H9 (cell line): Measurements from ENCODE around the gene GRAP2. TPM values are rescaled to one million over a fixed set of nuclear protein-coding genes. Genes with fewer than 3 reads are reported as not detected.

Source experiments
- DNase-seq: peaks from one replicate; pipeline ENCODE4 v3.0.0-alpha.2; 2017
- H2AFZ ChIP-seq: one replicate; pipeline ENCODE4 v1.6.1; 2013; ENCODE audit warnings: mild to moderate bottlenecking, low read length, control low read depth, moderate library complexity
- H2AK5ac ChIP-seq: 2 replicates; pipeline ENCODE4 v1.6.1; 2013; ENCODE audit warnings: low read length, control low read depth, mixed read lengths; ENCODE audit not compliant: insufficient read length
- H2BK120ac ChIP-seq: one replicate; pipeline ENCODE4 v1.6.1; 2013; ENCODE audit warnings: low read depth, mild to moderate bottlenecking, low read length, control low read depth, inconsistent platforms; ENCODE audit not compliant: poor library complexity, severe bottlenecking
- H2BK12ac ChIP-seq: 2 replicates; pipeline ENCODE4 v1.6.1; 2013; ENCODE audit warnings: low read length, control low read depth, mixed read lengths, low read depth; ENCODE audit not compliant: insufficient read length
- H2BK15ac ChIP-seq: 2 replicates; pipeline ENCODE4 v1.6.1; 2013; ENCODE audit warnings: low read depth, low read length, control low read depth
- H2BK20ac ChIP-seq: one replicate; pipeline ENCODE4 v1.6.1; 2013; ENCODE audit warnings: low read depth, mild to moderate bottlenecking, low read length, control low read depth, inconsistent platforms; ENCODE audit not compliant: poor library complexity, severe bottlenecking
- H2BK5ac ChIP-seq: 2 replicates; pipeline ENCODE4 v1.6.1; 2013; ENCODE audit warnings: low read length, control low read depth, mixed read lengths; ENCODE audit not compliant: insufficient read length
- H3K14ac ChIP-seq: 2 replicates; pipeline ENCODE4 v1.6.1; 2013; ENCODE audit warnings: low read length, control low read depth; ENCODE audit not compliant: insufficient read depth
- H3K18ac ChIP-seq: 2 replicates; pipeline ENCODE4 v1.6.1; 2013; ENCODE audit warnings: low read depth, mild to moderate bottlenecking, mixed read lengths, low read length, control low read depth; ENCODE audit not compliant: insufficient read length
- H3K23ac ChIP-seq: 2 replicates; pipeline ENCODE4 v1.6.1; 2013; ENCODE audit warnings: low read length, control low read depth, mixed read lengths, low read depth; ENCODE audit not compliant: insufficient read length
- H3K23me2 ChIP-seq: 2 replicates; pipeline ENCODE4 v1.6.1; 2013; ENCODE audit warnings: low read depth, mild to moderate bottlenecking, mixed read lengths, low read length, control low read depth; ENCODE audit not compliant: insufficient read length, poor library complexity, severe bottlenecking
- H3K27ac ChIP-seq: 2 replicates; pipeline ENCODE4 v1.5.1; 2013; ENCODE audit warnings: low read length, control low read depth, mixed read lengths, low read depth; ENCODE audit not compliant: insufficient read length
- H3K27me3 ChIP-seq: 2 replicates; pipeline ENCODE4 v1.6.1; 2013; ENCODE audit warnings: low read length, control low read depth, inconsistent platforms; ENCODE audit not compliant: insufficient read depth
- H3K4ac ChIP-seq: 2 replicates; pipeline ENCODE4 v1.6.1; 2013; ENCODE audit warnings: low read depth, mild to moderate bottlenecking, control low read depth, inconsistent platforms, low read length, moderate library complexity
- H3K4me1 ChIP-seq: 2 replicates; pipeline ENCODE4 v1.6.1; 2013; ENCODE audit warnings: low read length, control low read depth, inconsistent platforms; ENCODE audit not compliant: insufficient read depth
- H3K4me2 ChIP-seq: 2 replicates; pipeline ENCODE4 v1.6.1; 2013; ENCODE audit warnings: low read length, control low read depth, mixed read lengths; ENCODE audit not compliant: insufficient read length, insufficient read depth
- H3K56ac ChIP-seq: 2 replicates; pipeline ENCODE4 v1.6.1; 2013; ENCODE audit warnings: low read depth, mild to moderate bottlenecking, mixed read lengths, low read length, control low read depth; ENCODE audit not compliant: insufficient read length
- H3K79me1 ChIP-seq: 2 replicates; pipeline ENCODE4 v1.6.1; 2013; ENCODE audit warnings: low read depth, mild to moderate bottlenecking, moderate library complexity, low read length, control low read depth, inconsistent platforms; ENCODE audit not compliant: insufficient read depth, poor library complexity, severe bottlenecking
- H3K79me2 ChIP-seq: 2 replicates; pipeline ENCODE4 v1.6.1; 2013; ENCODE audit warnings: low read length, control low read depth, inconsistent platforms; ENCODE audit not compliant: insufficient read depth
- H3K9ac ChIP-seq: 2 replicates; pipeline ENCODE4 v1.6.1; 2013; ENCODE audit warnings: low read length, control low read depth, mixed read lengths; ENCODE audit not compliant: insufficient read length; ENCODE audit errors: extremely low read depth
- H3K9me3 ChIP-seq: one replicate; pipeline ENCODE4 v1.6.1; 2013; ENCODE audit warnings: low read depth, low read length, inconsistent platforms; ENCODE audit not compliant: control insufficient read depth
- H3T11ph ChIP-seq: one replicate; pipeline ENCODE4 v1.6.1; 2013; ENCODE audit warnings: mild to moderate bottlenecking, low read length, control low read depth, inconsistent platforms
- H4K20me1 ChIP-seq: one replicate; pipeline ENCODE4 v1.6.1; 2013; ENCODE audit not compliant: control insufficient read depth, insufficient read length, insufficient read depth
- H4K5ac ChIP-seq: 2 replicates; pipeline ENCODE4 v1.6.1; 2013; ENCODE audit warnings: low read depth, mild to moderate bottlenecking, mixed read lengths, low read length, control low read depth; ENCODE audit not compliant: insufficient read length
- H4K8ac ChIP-seq: replicated peaks from 2 replicates; pipeline ENCODE4 v1.6.1; 2013; ENCODE audit warnings: low read length, control low read depth, mixed read lengths, low read depth; ENCODE audit not compliant: insufficient read length
- H4K91ac ChIP-seq: 2 replicates; pipeline ENCODE4 v1.6.1; 2013; ENCODE audit warnings: low read depth, mild to moderate bottlenecking, moderate library complexity, mixed read lengths, low read length, control low read depth; ENCODE audit not compliant: insufficient read length
- H3K27ac Mint-ChIP-seq, 3 experiments: 2 replicates in 2 of 3; 3 replicates in 1 of 3; pipeline ENCODE4 v1.8.0; 2020 to 2021; ENCODE audit warnings: mixed read lengths in 3 of 3, mild to moderate bottlenecking in 1 of 3, moderate library complexity in 1 of 3
- H3K27me3 Mint-ChIP-seq: 2 replicates; pipeline ENCODE4 v1.8.0; 2021; ENCODE audit warnings: low read depth, mild to moderate bottlenecking, moderate library complexity, mixed read lengths
- H3K36me3 Mint-ChIP-seq, 3 experiments: 2 replicates in 2 of 3; 3 replicates in 1 of 3; pipeline ENCODE4 v1.8.0; 2020 to 2021; ENCODE audit warnings: low read depth in 3 of 3, mixed read lengths in 3 of 3; ENCODE audit not compliant: insufficient read depth in 1 of 3
- H3K4me1 Mint-ChIP-seq, 2 experiments: 2 replicates each; pipeline ENCODE4 v1.8.0; 2020; ENCODE audit warnings: mixed read lengths in 2 of 2
- H3K4me3 Mint-ChIP-seq, 2 experiments: 2 replicates in 1 of 2; 3 replicates in 1 of 2; pipeline ENCODE4 v1.8.0; 2020 to 2021; ENCODE audit warnings: mild to moderate bottlenecking in 2 of 2, mixed read lengths in 2 of 2, moderate library complexity in 1 of 2
- H3K9me3 Mint-ChIP-seq, 2 experiments: 2 replicates in 1 of 2; 3 replicates in 1 of 2; pipeline ENCODE4 v1.8.0; 2020; ENCODE audit warnings: mild to moderate bottlenecking in 2 of 2, mixed read lengths in 2 of 2, moderate library complexity in 1 of 2
- CTCF ChIP-seq: fragments of 200-600 bp; sonication (generic); conservative IDR thresholded peaks from 3 replicates; pipeline ENCODE4 v1.8.0; 2021; ENCODE audit warnings: antibody characterized with exemption, mild to moderate bottlenecking
- WGBS: extraction: QIAGEN DNeasy Blood & Tissue Kit; methylation state at CpG from one replicate; pipeline ENCODE4 v1.1.7; 2013; ENCODE audit warnings: missing lambda C conversion rate, low lambda C conversion rate, mixed read lengths; ENCODE audit not compliant: insufficient read length; ENCODE audit errors: extremely low coverage; 5-methylcytosine and 5-hydroxymethylcytosine counted together
- total RNA-seq: library from RNA; stranded (reverse); gene quantifications from 2 replicates; pipeline ENCODE4 v1.2.1, GENCODE V29; 2021

Gene GRAP2
- total RNA-seq, 1 experiment from 2014 or later = not detected

GRCh38 chr22:39932166-39932565 is 31.3 kb downstream of the GRAP2 start:
- Histone ChIP-seq H3K4ac (no peak overlapping the region), H4K8ac (no peak overlapping the region), H2BK15ac (no peak overlapping the region), H3K23ac (no peak overlapping the region), H2BK20ac (no peak overlapping the region), H4K5ac (no peak overlapping the region), H3K23me2 (no peaks in the 10 kb centered on the region), H3K4me2 (no peak overlapping the region), H3K27ac (no peak overlapping the region), H3T11ph (no peak overlapping the region), H3K27me3 (no peaks in the 10 kb centered on the region), H3K14ac (no peak overlapping the region), H3K79me2 (no peaks in the 10 kb centered on the region), H2BK5ac (no peak overlapping the region), H4K91ac (no peak overlapping the region), H4K20me1 (no peaks in the 10 kb centered on the region), H2AK5ac (no peak overlapping the region), H2BK120ac (no peak overlapping the region), H3K79me1 (no peaks in the 10 kb centered on the region), H2BK12ac (no peak overlapping the region), H3K4me1 (no peaks in the 10 kb centered on the region; the same call in 1 of the 2 replicates), H3K18ac (no peak overlapping the region), H3K56ac (no peak overlapping the region), H3K9me3 (no peaks in the 10 kb centered on the region), H2AFZ (no peak overlapping the region), H3K9ac (no peak overlapping the region)
- DNase-seq = no peak
- Mint-ChIP-seq H3K36me3 (no peaks in the 10 kb centered on the region), H3K27me3 (no peaks in the 10 kb centered on the region), H3K27ac (no peak overlapping the region), H3K4me3 (no peak overlapping the region), H3K9me3 (no peaks in the 10 kb centered on the region), H3K4me1 (peaks cover 37 to 44% of the 10 kb centered on the region in 2 experiments)
- TF ChIP-seq CTCF = no peak
- no CpG with 5 or more reads among the region's 2 CpGs for WGBS
